ENCODE data around the gene MBL2. TPM values are rescaled to one million over a fixed set of nuclear protein-coding genes. Genes with fewer than 3 reads are reported as not detected.

The MBL2 gene
- total RNA-seq, 4 donors from 2014 or later, result not detected

DNA sequence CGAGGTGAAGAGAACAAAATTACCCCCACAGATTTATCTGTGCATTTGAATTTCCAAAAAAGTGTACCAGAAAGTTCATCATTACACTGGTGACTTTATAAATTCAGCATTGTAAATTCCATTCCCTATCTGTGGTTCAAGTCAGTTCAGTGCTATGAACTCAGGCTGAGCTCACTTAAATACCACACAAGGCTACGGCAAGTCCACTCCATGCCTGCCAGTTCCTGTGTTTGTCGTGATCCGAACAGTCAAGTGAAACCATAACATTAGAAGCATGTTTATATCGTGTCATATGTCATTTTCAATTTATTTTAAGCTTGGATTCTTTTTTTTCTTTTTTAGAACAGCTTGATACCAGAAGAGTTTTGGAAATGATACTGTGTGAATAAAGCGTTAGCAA lies 14.8 kb downstream of the MBL2 start:
- in situ Hi-C loops (cut with MboI; ENCODE audit: low pct_ligation_motif_present in 1 of 4, low pct_unique_long_range_greater_than_20kb in 1 of 4, low sequenced_read_pairs in 3 of 4), result no loop called here

DNA sequence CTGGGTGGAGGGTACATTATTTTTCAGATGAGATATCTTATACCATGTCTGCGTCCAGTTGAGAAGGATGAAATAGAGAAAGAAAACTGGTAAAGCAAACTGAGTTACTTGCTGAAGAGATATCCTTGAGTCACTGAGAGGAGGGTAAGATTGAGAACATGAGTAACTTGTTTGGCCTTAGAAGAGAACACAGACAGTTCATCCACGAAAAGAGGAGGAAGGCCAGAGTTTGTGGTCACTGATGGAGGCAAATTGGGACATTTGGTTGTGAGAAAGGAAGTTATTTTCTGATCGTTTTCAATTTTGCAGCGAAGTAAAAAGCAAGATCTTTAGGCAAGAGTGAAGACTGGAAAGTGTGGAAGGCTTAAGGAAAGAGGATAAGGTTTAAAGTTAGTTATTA lies 15.6 kb downstream of the MBL2 start:
- Histone ChIP-seq H3K4me1 (no peaks in the 10 kb centered on the region), H3K27me3 (no peaks in the 10 kb centered on the region), H3K27ac (no peak overlapping the region), H3K9me3 (no peaks in the 10 kb centered on the region), H3K36me3 (no peaks in the 10 kb centered on the region), H3K4me3 (no peak overlapping the region)
- no peak for DNase-seq
- TF ChIP-seq EP300 (IDR thresholded peaks at IDR 0.05; ENCODE audit: low read depth), result no peak
- TF ChIP-seq, protein P1, sequence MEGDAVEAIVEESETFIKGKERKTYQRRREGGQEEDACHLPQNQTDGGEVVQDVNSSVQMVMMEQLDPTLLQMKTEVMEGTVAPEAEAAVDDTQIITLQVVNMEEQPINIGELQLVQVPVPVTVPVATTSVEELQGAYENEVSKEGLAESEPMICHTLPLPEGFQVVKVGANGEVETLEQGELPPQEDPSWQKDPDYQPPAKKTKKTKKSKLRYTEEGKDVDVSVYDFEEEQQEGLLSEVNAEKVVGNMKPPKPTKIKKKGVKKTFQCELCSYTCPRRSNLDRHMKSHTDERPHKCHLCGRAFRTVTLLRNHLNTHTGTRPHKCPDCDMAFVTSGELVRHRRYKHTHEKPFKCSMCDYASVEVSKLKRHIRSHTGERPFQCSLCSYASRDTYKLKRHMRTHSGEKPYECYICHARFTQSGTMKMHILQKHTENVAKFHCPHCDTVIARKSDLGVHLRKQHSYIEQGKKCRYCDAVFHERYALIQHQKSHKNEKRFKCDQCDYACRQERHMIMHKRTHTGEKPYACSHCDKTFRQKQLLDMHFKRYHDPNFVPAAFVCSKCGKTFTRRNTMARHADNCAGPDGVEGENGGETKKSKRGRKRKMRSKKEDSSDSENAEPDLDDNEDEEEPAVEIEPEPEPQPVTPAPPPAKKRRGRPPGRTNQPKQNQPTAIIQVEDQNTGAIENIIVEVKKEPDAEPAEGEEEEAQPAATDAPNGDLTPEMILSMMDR (IDR thresholded peaks at IDR 0.05), result no peak
- no peak for TF ChIP-seq POLR2AphosphoS5 (IDR thresholded peaks at IDR 0.05)
- TF ChIP-seq POLR2A (IDR thresholded peaks at IDR 0.05), result no peak
- in situ Hi-C loops (cut with MboI; ENCODE audit: low pct_ligation_motif_present in 1 of 4, low pct_unique_long_range_greater_than_20kb in 1 of 4, low sequenced_read_pairs in 3 of 4) (no loop called here), intact Hi-C loops (cut with DNase I; ENCODE audit: low total_unique reads) (no loop called here)
- 63 to 70% methylated on average over 4 of the region's 4 CpGs for WGBS, 2 donors (ENCODE audit: low coverage in 1 of 2)

More for the DNA sequence above, 14.8 kb downstream of the MBL2 start:
- Histone ChIP-seq H3K9me3 (no peaks in the 10 kb centered on the region), H3K27me3 (no peaks in the 10 kb centered on the region), H3K4me1 (no peaks in the 10 kb centered on the region), H3K4me3 (no peak overlapping the region), H3K36me3 (no peaks in the 10 kb centered on the region), H3K27ac (no peak overlapping the region)
- WGBS, 2 donors (ENCODE audit: low coverage in 1 of 2), result 60 to 65% methylated on average over 6 of the region's 6 CpGs
- no peak for TF ChIP-seq EP300 (IDR thresholded peaks at IDR 0.05; ENCODE audit: low read depth)
- TF ChIP-seq POLR2AphosphoS5 (IDR thresholded peaks at IDR 0.05), result no peak
- TF ChIP-seq, protein P1 (IDR thresholded peaks at IDR 0.05), result no peak
- no peak for TF ChIP-seq POLR2A (IDR thresholded peaks at IDR 0.05)
- intact Hi-C loops (cut with DNase I; ENCODE audit: low total_unique reads), result no loop called here
- DNase-seq, result no peak

DNA sequence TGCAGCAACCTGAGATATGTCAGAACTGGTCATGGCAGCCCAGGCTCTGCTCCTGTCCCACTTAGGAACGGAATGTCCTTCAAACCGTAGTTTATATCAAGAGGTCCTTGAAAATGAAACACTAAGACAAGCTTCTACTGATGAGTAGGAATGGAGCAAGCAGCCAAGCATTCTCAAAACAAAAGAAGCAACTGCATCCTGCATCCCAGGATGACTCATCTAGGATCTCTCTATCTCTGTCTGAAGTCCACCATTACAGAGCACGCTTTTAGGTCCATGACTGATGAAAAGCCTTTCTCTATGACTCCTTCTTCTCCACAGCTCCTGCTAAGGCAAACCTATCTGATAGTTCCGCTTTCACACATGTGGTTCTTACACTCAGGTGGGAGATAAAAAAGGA lies 16.3 kb downstream of the MBL2 start:
- Histone ChIP-seq H3K36me3 (no peaks in the 10 kb centered on the region), H3K27ac (no peak overlapping the region), H3K9me3 (no peaks in the 10 kb centered on the region), H3K27me3 (no peaks in the 10 kb centered on the region), H3K4me3 (no peak overlapping the region), H3K4me1 (no peaks in the 10 kb centered on the region)
- TF ChIP-seq, protein P1 (IDR thresholded peaks at IDR 0.05), result no peak
- TF ChIP-seq EP300 (IDR thresholded peaks at IDR 0.05; ENCODE audit: low read depth), result no peak
- no peak for TF ChIP-seq POLR2A (IDR thresholded peaks at IDR 0.05)
- TF ChIP-seq POLR2AphosphoS5 (IDR thresholded peaks at IDR 0.05), result no peak
- no peak for DNase-seq
- in situ Hi-C loops (cut with MboI; ENCODE audit: low pct_ligation_motif_present in 1 of 4, low pct_unique_long_range_greater_than_20kb in 1 of 4, low sequenced_read_pairs in 3 of 4), result no loop called here
- 89% methylated on average over 4 of the region's 4 CpGs for WGBS, 2 donors (ENCODE audit: low coverage in 1 of 2)
- intact Hi-C loops (cut with DNase I; ENCODE audit: low total_unique reads), result no loop called here

DNA sequence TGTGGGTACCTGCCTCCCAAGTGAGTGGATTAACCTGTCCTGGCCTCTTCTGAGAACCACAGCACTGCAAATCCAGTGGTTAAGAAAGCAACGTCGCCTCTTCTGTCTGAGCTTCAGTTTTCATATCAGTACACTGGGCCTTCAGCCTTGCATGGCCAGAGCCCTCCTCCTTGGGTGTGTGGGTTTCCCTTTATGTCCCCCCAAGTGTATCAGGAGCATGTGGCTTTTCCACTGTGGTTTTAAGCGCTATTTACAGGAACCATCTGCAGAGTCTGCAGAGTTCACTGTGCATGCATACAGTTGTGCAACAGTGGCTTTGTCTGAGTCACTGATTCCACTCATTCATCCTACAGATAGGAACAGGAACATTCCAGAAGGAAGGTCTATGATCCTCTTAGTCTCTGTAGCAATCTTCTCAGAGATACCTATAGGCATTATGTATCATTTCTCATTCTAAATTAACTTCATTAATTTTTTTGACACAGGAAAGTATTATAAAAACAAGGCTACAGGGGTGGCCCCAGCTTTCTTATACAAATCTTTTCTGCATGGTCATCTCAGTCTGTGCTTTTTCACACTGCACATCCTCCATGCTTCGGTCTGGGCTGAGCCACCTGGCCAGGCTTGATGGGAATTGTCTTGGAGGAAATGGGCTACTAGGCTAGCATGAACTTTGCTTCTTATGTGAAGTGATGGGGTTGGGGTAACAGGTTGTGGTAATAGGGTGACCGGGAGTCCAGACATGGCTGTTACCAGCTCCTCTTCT lies 17.1 kb downstream of the MBL2 start:
- no peak overlapping the region for H3K27ac ChIP-seq
- 61 to 68% methylated on average over 5 of the region's 5 CpGs for WGBS, 2 donors (ENCODE audit: low coverage in 1 of 2)
- no peaks in the 10 kb centered on the region for H3K36me3 ChIP-seq
- in situ Hi-C loops (cut with MboI; ENCODE audit: low pct_ligation_motif_present in 1 of 4, low pct_unique_long_range_greater_than_20kb in 1 of 4, low sequenced_read_pairs in 3 of 4) (no loop called here), intact Hi-C loops (cut with DNase I; ENCODE audit: low total_unique reads) (no loop called here)
- H3K9me3 ChIP-seq, result no peaks in the 10 kb centered on the region
- no peaks in the 10 kb centered on the region for H3K27me3 ChIP-seq
- TF ChIP-seq, protein P1 (IDR thresholded peaks at IDR 0.05), result no peak
- no peak for TF ChIP-seq POLR2A (IDR thresholded peaks at IDR 0.05)
- TF ChIP-seq POLR2AphosphoS5 (IDR thresholded peaks at IDR 0.05), result no peak
- TF ChIP-seq EP300 (IDR thresholded peaks at IDR 0.05; ENCODE audit: low read depth), result no peak
- H3K4me1 ChIP-seq, result no peaks in the 10 kb centered on the region
- DNase-seq, result peak; percentile 7
- H3K4me3 ChIP-seq, result no peak overlapping the region

Data from transverse colon (tissue), 4 donors.